Stimulated activated naive CD8-positive, alpha-beta T cell treated with anti-CD3 and anti-CD28 coated beads, Interleukin-15, Interleukin-2, amounts not matched to agents 100 U/mL and 50 U/mL, for 24 hours (primary cell): Measurements from ENCODE around the gene MAST4.
"Not testable (repeated sequence)": the region's sequence is repeated elsewhere in the genome, so short reads cannot be mapped to it uniquely, and the experiment has no call there.

Experiments used
- ATAC-seq: fragments of 150-1000 bp; cut with Tn5 transposase; one replicate; pipeline ENCODE4 v1.10.0; 2021
- DNase-seq: peaks from one replicate; pipeline ENCODE4 v3.0.0; 2021

The MAST4 gene

GRCh38 chr5:67090040-67090439 is 493.8 kb downstream of the MAST4 start:
- no peak for ATAC-seq
- no peak for DNase-seq

- DNase-seq: no peak
- no peak for ATAC-seq
Measured at GRCh38 chr5:67090593-67090992, 494.4 kb downstream of the MAST4 start.

GRCh38 chr5:67092535-67092934 is 496.3 kb downstream of the MAST4 start:
- DNase-seq (no peak), ATAC-seq (no peak)

GRCh38 chr5:67093279-67093678 is 497.1 kb downstream of the MAST4 start:
- no peak for ATAC-seq
- no peak for DNase-seq

- DNase-seq (no peak), ATAC-seq (no peak)
Measured at GRCh38 chr5:67094476-67095300, 498.5 kb downstream of the MAST4 start.

- ATAC-seq (no peak), DNase-seq (no peak)
Measured at GRCh38 chr5:67095346-67096171, 499.4 kb downstream of the MAST4 start.

- DNase-seq (no peak), ATAC-seq (no peak)
Measured at GRCh38 chr5:67098656-67099055, 502.5 kb downstream of the MAST4 start.

GRCh38 chr5:67100301-67100700 is 504.1 kb downstream of the MAST4 start:
- ATAC-seq: peak; percentile 65
- DNase-seq: peak; percentile 8

GRCh38 chr5:67102708-67103107 is 506.5 kb downstream of the MAST4 start:
- DNase-seq (no peak), ATAC-seq (no peak)

DNA sequence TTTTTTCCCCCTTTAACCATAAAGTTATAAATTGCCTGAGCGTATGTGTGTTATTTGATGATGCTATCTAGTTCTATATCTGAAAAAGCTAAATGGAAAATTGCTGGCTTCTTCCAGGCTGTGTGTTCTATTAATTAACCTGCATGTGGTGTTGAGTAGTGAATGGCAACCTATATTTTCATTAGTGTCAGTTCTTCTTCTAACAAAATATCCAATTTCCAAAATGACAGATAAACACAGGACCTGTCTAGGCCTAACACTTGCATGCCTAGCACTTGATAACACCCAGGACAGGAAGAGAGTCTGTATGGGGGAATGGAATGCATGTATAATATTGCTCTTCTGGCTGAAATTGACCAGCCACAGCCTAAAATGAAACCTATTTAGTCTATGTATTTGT is 508.7 kb downstream of the MAST4 start:
- ATAC-seq: no peak
- DNase-seq: no peak

- ATAC-seq (no peak), DNase-seq (no peak)
Measured at GRCh38 chr5:67105270-67105669, 509.1 kb downstream of the MAST4 start.

DNA sequence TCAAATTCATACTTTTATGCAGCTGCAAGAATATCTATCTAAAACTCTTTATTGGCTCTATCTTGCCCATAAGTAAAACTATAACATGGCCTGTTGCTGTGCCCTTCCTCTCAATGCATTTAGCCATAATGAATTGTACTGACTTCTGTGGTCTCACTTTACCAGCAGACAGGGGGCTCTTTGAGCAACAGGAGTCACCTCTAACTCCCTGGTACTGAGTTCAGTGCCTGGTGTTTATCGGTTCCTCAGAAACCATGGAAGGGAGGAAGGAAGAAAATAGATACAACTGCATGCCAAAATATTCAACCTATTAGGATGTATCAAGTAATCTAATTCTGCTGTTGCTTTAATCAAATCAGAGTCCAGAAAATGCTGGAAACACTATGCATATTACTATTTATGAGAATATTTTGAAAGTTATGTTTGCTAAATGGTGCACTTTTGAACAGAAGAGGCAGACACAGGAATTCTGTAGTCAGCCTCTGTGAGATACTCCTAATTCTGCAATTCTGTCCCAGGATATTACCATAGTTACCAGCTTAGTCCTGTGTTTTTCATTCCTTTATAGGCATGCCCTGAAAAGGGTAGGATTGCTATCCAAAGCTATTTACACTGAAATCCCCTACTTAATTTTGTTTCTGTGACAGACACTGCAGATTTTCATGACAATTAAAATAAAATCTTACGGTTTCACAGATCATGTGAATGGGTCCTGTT is 510.6 kb downstream of the MAST4 start:
- DNase-seq: no peak
- no peak for ATAC-seq

GRCh38 chr5:67111779-67112178 is 515.6 kb downstream of the MAST4 start:
- no peak for ATAC-seq
- no peak for DNase-seq

- no peak for DNase-seq
- ATAC-seq: no peak
Measured at GRCh38 chr5:67115246-67115645, 519.1 kb downstream of the MAST4 start.

- ATAC-seq (no peak), DNase-seq (no peak)
Measured at GRCh38 chr5:67115817-67116216, 519.6 kb downstream of the MAST4 start.

- ATAC-seq: no peak
Measured at GRCh38 chr5:67118050-67118620, 521.9 kb downstream of the MAST4 start.

DNA sequence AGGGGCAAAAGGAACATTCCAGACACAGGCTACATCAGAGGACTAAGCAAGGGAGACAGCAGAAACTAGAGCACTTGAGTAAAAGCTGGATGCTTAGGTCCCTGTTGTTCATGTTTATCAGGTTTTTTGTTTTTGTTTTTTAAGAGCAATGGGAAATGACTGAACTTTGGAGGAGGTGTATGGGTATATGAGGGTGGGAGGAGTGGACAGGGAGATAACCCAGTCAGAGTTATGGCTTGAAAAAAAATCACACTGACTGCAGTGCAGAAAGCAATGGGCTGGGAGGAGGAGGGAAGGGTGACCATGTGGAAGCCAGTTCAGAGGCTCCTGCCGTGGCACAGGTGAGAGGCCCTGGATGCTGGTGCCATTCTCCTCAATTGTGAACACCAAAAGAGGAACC is 522.8 kb downstream of the MAST4 start:
- DNase-seq: no peak
- ATAC-seq: no peak

More at GRCh38 chr5:67118050-67118620, 521.9 kb downstream of the MAST4 start:
- no peak for DNase-seq

GRCh38 chr5:67120032-67120431 is 523.8 kb downstream of the MAST4 start:
- DNase-seq (no peak), ATAC-seq (no peak)

GRCh38 chr5:67123819-67124218 is 527.6 kb downstream of the MAST4 start:
- DNase-seq: no peak
- no peak for ATAC-seq

DNA sequence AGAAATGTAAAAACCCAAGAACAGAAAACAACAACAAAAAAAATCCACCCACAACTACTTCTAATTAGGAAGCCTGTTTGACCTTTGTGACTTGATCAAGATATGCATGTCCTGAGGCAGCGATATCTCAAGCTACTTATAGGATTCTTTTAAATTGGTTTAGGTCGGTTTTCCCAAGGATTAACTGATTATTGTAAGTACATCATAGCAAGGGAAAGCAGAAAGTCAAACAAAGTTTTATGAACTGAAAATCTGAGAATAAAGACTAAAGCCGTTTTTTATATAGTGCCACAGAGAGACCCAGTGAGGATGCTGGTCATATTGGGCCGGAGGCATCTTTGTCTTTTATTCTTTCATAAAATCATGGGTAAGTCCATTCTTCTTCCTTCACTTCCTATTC is 528.4 kb downstream of the MAST4 start:
- ATAC-seq (no peak), DNase-seq (no peak)

- ATAC-seq, DNase-seq: not testable (repeated sequence)
Measured at GRCh38 chr5:67127347-67127895, 531.2 kb downstream of the MAST4 start.

GRCh38 chr5:67129768-67130167 is 533.6 kb downstream of the MAST4 start:
- ATAC-seq (no peak), DNase-seq (no peak)
